Esophagus mucosa (tissue), 1 donor: Measurements from ENCODE around the gene L3MBTL3. TPM values are rescaled to one million over a fixed set of nuclear protein-coding genes. Genes with fewer than 3 reads are reported as not detected.

Experiments used
- ATAC-seq: fragments of 200-7000 bp; cut with Tn5 transposase; one replicate; pipeline ENCODE4 v1.9.1; 2020
- total RNA-seq: library from RNA; stranded (reverse); gene quantifications from one replicate; pipeline ENCODE4 v1.2.4, GENCODE V29; 2023
- donor health status: DM: yes; HTN: yes; CAD: no.

Gene L3MBTL3
- total RNA-seq, 1 donor from 2014 or later, result 2.5 TPM

GRCh38 chr6:130029163-130029562 is 10.8 kb downstream of the L3MBTL3 start:
- ATAC-seq, result no peak

GRCh38 chr6:130032758-130033340 is 14.5 kb downstream of the L3MBTL3 start:
- ATAC-seq, result no peak

- ATAC-seq, result no peak
These were observed 15.6 kb downstream of the L3MBTL3 start for GRCh38 chr6:130033949-130034348.

GRCh38 chr6:130034378-130035146 is 16.2 kb downstream of the L3MBTL3 start:
- ATAC-seq, result peak; percentile 60

GRCh38 chr6:130035211-130035610 is 16.8 kb downstream of the L3MBTL3 start:
- no peak for ATAC-seq

- ATAC-seq, result no peak
These were observed 18.9 kb downstream of the L3MBTL3 start for GRCh38 chr6:130037207-130037811.

- ATAC-seq, result no peak
These were observed 23.2 kb downstream of the L3MBTL3 start for GRCh38 chr6:130041594-130041993.

- no peak for ATAC-seq
These were observed 25.0 kb downstream of the L3MBTL3 start for GRCh38 chr6:130043344-130043743.

GRCh38 chr6:130045622-130046021 is 27.2 kb downstream of the L3MBTL3 start:
- no peak for ATAC-seq

GRCh38 chr6:130046671-130047070 is 28.3 kb downstream of the L3MBTL3 start:
- no peak for ATAC-seq

GRCh38 chr6:130047088-130047995 is 29.0 kb downstream of the L3MBTL3 start:
- no peak for ATAC-seq

- no peak for ATAC-seq
These were observed 31.8 kb downstream of the L3MBTL3 start for GRCh38 chr6:130050230-130050629.

GRCh38 chr6:130054725-130055124 is 36.3 kb downstream of the L3MBTL3 start:
- ATAC-seq, result no peak

GRCh38 chr6:130055271-130055670 is 36.9 kb downstream of the L3MBTL3 start:
- no peak for ATAC-seq

- no peak for ATAC-seq
These were observed 39.1 kb downstream of the L3MBTL3 start for GRCh38 chr6:130057495-130057894.

GRCh38 chr6:130063806-130064205 is 45.4 kb downstream of the L3MBTL3 start:
- ATAC-seq, result no peak

GRCh38 chr6:130065609-130066156 is 47.3 kb downstream of the L3MBTL3 start:
- no peak for ATAC-seq

GRCh38 chr6:130069485-130069884 is 51.1 kb downstream of the L3MBTL3 start:
- ATAC-seq, result no peak

GRCh38 chr6:130070326-130070725 is 51.9 kb downstream of the L3MBTL3 start:
- ATAC-seq, result no peak

- no peak for ATAC-seq
These were observed 52.4 kb downstream of the L3MBTL3 start for GRCh38 chr6:130070792-130071191.

- ATAC-seq, result no peak
These were observed 57.6 kb downstream of the L3MBTL3 start for GRCh38 chr6:130075879-130076460.

GRCh38 chr6:130076512-130076911 is 58.1 kb downstream of the L3MBTL3 start:
- ATAC-seq, result no peak
